IPS DF 6.9 (cell line): ENCODE results near the gene FBXW4.

ENCODE experiments used
- DNase-seq: peaks from one replicate; pipeline ENCODE4 v3.0.0-alpha.2; 2013; ENCODE audit warnings: low read depth, low spot score
- H3K27ac ChIP-seq: one replicate; pipeline ENCODE4 v1.5.1; 2013; ENCODE audit warnings: low read length, control low read depth
- H3K27me3 ChIP-seq: 2 replicates; pipeline ENCODE4 v1.6.1; 2013; ENCODE audit warnings: mild to moderate bottlenecking, low read length; ENCODE audit not compliant: control insufficient read depth, insufficient read depth
- H3K36me3 ChIP-seq: 2 replicates; pipeline ENCODE4 v1.6.1; 2013; ENCODE audit warnings: low read length; ENCODE audit not compliant: control insufficient read depth, insufficient read depth
- H3K4me1 ChIP-seq: 2 replicates; pipeline ENCODE4 v1.6.1; 2013; ENCODE audit warnings: low read length; ENCODE audit not compliant: control insufficient read depth, insufficient read depth
- H3K4me3 ChIP-seq: 2 replicates; pipeline ENCODE4 v1.5.1; 2013; ENCODE audit warnings: mild to moderate bottlenecking, low read length
- H3K9me3 ChIP-seq: 2 replicates; pipeline ENCODE4 v1.6.1; 2013; ENCODE audit warnings: low read length, inconsistent platforms; ENCODE audit not compliant: control insufficient read depth, insufficient read depth
- WGBS: extraction: QIAGEN DNeasy Blood & Tissue Kit; methylation state at CpG from one replicate; pipeline ENCODE4 v1.1.7; 2013; ENCODE audit warnings: mixed read lengths, missing lambda C conversion rate; ENCODE audit not compliant: insufficient read length, insufficient coverage; 5-methylcytosine and 5-hydroxymethylcytosine counted together

Gene FBXW4

DNA sequence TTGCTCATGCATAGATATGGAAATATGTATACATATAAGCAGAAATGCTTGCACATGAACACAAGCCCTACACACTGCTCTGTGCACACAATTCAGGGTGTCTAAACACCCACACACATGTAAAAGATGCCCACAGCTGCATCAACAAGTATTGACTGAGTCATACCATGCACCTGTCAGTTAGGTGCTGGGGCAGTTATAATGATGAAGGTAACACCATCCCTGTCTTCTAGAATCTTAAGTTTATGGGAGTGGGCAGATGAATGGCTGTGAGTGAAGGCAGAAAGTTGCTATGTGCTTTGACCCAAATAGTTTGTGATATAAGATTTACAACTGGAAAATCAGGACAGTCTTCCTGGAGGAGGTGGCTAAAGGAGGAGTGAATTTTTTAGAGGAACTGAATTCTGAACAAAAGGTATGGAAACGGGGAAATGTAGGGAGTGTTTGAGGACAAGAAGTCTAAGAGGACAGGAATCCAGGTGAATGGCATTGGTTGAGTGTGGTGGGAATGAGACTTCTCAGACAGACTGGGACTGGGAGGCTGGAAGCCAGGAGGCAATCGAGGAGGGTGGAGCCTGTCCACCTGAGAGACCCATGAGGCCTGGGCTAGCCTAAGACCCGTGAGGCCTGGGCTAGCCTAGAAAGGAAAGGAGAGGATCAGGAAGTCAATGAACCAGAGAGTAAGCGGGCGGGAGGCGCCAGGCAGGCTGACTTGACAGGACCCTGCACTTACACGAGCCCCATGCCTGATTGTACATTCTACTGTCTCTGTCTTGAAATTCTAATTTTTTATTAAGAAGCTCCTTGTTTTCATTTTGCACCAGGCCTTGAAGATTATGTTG, 127.6 kb downstream of the FBXW4 start:
- Histone ChIP-seq H3K4me1 (peaks cover 6% of the 10 kb centered on the region; the same call in 1 of the 2 replicates), H3K36me3 (no peaks in the 10 kb centered on the region), H3K27me3 (peaks cover 4% of the 10 kb centered on the region; the same call in 1 of the 2 replicates), H3K27ac (no peak overlapping the region), H3K9me3 (no peaks in the 10 kb centered on the region), H3K4me3 (no peak overlapping the region)
- WGBS, result no CpG with 5 or more reads among the region's 7 CpGs
- no peak for DNase-seq

GRCh38 chr10:101566333-101567164, 128.4 kb downstream of the FBXW4 start:
- H3K9me3 ChIP-seq, result no peaks in the 10 kb centered on the region
- no peak for DNase-seq
- H3K27ac ChIP-seq, result no peak overlapping the region
- H3K36me3 ChIP-seq, result no peaks in the 10 kb centered on the region
- H3K27me3 ChIP-seq, result peaks cover 4% of the 10 kb centered on the region; the same call in 1 of the 2 replicates
- no CpG with 5 or more reads among the region's 59 CpGs for WGBS
- H3K4me3 ChIP-seq, result no peak overlapping the region
- H3K4me1 ChIP-seq, result peaks cover 6% of the 10 kb centered on the region; the same call in 1 of the 2 replicates

DNA sequence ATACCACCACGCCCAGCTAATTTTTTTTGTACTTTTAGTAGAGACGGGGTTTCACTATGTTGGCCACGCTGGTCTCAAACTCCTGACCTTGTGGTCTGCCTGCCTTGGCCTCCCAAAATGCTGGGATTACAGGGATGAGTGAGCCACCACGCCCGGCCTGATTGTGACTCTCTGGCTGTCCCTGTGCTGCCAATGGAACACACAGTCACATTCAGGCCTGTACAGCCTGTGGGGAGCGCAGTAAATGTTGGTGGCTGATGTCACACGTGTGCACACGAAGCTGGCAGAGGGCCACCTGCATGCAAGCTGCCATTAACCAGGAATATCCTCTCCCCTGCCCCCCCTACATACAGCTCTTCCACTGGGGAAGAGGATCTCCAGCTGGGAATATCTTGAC, 129.0 kb downstream of the FBXW4 start:
- no peak overlapping the region for H3K4me3 ChIP-seq
- H3K27me3 ChIP-seq, result peaks cover 3% of the 10 kb centered on the region; the same call in 1 of the 2 replicates
- WGBS, result no CpG with 5 or more reads among the region's 8 CpGs

GRCh38 chr10:101565370-101565900, 129.5 kb downstream of the FBXW4 start:
- no CpG with 5 or more reads among the region's 5 CpGs for WGBS
- no peak overlapping the region for H3K27ac ChIP-seq
- H3K4me3 ChIP-seq, result no peak overlapping the region
- DNase-seq, result no peak
- peaks cover 5% of the 10 kb centered on the region; the same call in 1 of the 2 replicates for H3K4me1 ChIP-seq
- no peaks in the 10 kb centered on the region for H3K36me3 ChIP-seq
- H3K9me3 ChIP-seq, result no peaks in the 10 kb centered on the region
- peaks cover 3% of the 10 kb centered on the region; the same call in 1 of the 2 replicates for H3K27me3 ChIP-seq

More for the DNA sequence above, 129.0 kb downstream of the FBXW4 start:
- Histone ChIP-seq H3K9me3 (no peaks in the 10 kb centered on the region), H3K36me3 (no peaks in the 10 kb centered on the region), H3K27ac (no peak overlapping the region), H3K4me1 (peaks cover 6% of the 10 kb centered on the region; the same call in 1 of the 2 replicates)
- DNase-seq, result no peak

DNA sequence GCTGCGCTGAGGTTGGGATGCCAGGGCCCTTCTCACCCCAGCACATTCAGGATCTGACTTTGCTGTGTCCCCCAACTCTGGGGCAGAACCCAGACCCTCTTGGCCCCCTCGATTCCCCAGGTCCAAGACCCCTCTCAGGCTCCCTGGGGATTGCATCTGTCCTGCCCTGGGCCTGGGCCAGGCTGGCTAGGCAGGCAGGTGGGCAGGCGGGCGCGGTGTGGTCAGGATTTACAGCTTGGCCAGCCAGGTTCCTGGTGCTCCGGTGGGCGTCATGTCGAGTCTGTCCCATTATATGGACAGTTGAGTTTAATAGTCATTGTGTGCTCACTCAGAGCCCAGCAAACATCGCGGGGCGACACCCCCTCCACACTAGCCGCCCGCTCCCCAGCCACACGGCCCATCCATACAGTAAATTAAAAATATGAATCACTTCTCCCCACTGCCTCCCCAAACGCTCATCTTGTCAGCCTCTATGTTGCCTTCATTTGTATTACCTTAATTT, 130.4 kb downstream of the FBXW4 start:
- H3K4me1 ChIP-seq, result peaks cover 5% of the 10 kb centered on the region; the same call in 1 of the 2 replicates
- H3K4me3 ChIP-seq, result no peak overlapping the region
- no peaks in the 10 kb centered on the region for H3K36me3 ChIP-seq
- peaks cover 3% of the 10 kb centered on the region; the same call in 1 of the 2 replicates for H3K27me3 ChIP-seq
- H3K27ac ChIP-seq, result no peak overlapping the region
- DNase-seq, result no peak
- no CpG with 5 or more reads among the region's 15 CpGs for WGBS
- H3K9me3 ChIP-seq, result no peaks in the 10 kb centered on the region

- no CpG with 5 or more reads among the region's 11 CpGs for WGBS
- Histone ChIP-seq H3K4me3 (no peak overlapping the region), H3K4me1 (peaks cover 5% of the 10 kb centered on the region), H3K27ac (no peak overlapping the region), H3K36me3 (no peaks in the 10 kb centered on the region), H3K9me3 (no peaks in the 10 kb centered on the region), H3K27me3 (peaks cover 2% of the 10 kb centered on the region; the same call in 1 of the 2 replicates)
- no peak for DNase-seq
Measured at GRCh38 chr10:101563497-101564040, 131.4 kb downstream of the FBXW4 start.

- no peak overlapping the region for H3K4me3 ChIP-seq
- H3K27me3 ChIP-seq, result no peaks in the 10 kb centered on the region; the same call in 1 of the 2 replicates
- no peak for DNase-seq
- no peak overlapping the region for H3K27ac ChIP-seq
- WGBS, result no CpG with 5 or more reads among the region's 3 CpGs
- H3K36me3 ChIP-seq, result no peaks in the 10 kb centered on the region
- H3K4me1 ChIP-seq, result peaks cover 6% of the 10 kb centered on the region
- no peaks in the 10 kb centered on the region for H3K9me3 ChIP-seq
Measured at GRCh38 chr10:101563007-101563406, 132.0 kb downstream of the FBXW4 start.

DNA sequence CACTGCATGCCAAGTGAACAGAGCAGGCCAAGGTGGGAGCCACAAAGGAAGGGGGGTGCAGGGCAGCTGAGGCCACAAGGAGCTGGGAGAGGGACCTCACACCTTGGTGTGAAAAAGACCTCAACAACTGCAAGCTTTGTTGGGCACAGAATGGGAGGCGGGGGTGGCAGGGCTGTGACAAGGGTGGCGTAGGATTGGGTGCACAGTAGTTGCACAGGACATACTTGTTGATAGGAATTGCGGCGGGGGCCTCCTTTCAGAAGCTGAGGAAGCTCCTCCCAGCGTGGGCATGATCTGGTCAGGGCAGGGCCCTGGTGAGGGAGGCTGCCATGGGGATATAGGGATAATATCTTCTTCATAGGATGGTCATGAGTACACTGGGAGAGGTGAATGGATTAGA, 132.7 kb downstream of the FBXW4 start:
- Histone ChIP-seq H3K4me1 (peaks cover 6% of the 10 kb centered on the region), H3K36me3 (no peaks in the 10 kb centered on the region), H3K27me3 (no peaks in the 10 kb centered on the region; the same call in 1 of the 2 replicates), H3K27ac (no peak overlapping the region), H3K4me3 (no peak overlapping the region), H3K9me3 (no peaks in the 10 kb centered on the region)
- no CpG with 5 or more reads among the region's 5 CpGs for WGBS
- DNase-seq, result no peak

GRCh38 chr10:101561068-101561915, 133.7 kb downstream of the FBXW4 start:
- H3K27ac ChIP-seq, result no peak overlapping the region
- H3K36me3 ChIP-seq, result no peaks in the 10 kb centered on the region
- H3K4me1 ChIP-seq, result peaks cover 3% of the 10 kb centered on the region
- DNase-seq, result no peak
- WGBS, result no CpG with 5 or more reads among the region's 15 CpGs
- no peaks in the 10 kb centered on the region for H3K27me3 ChIP-seq
- H3K4me3 ChIP-seq, result no peak overlapping the region
- no peaks in the 10 kb centered on the region for H3K9me3 ChIP-seq
